ENCODE results near the gene LRRC59. TPM values are rescaled to one million over a fixed set of nuclear protein-coding genes. Genes with fewer than 3 reads are reported as not detected.

LRRC59 gene
- total RNA-seq: 86.5 and 86.7 TPM in 2 replicates

DNA sequence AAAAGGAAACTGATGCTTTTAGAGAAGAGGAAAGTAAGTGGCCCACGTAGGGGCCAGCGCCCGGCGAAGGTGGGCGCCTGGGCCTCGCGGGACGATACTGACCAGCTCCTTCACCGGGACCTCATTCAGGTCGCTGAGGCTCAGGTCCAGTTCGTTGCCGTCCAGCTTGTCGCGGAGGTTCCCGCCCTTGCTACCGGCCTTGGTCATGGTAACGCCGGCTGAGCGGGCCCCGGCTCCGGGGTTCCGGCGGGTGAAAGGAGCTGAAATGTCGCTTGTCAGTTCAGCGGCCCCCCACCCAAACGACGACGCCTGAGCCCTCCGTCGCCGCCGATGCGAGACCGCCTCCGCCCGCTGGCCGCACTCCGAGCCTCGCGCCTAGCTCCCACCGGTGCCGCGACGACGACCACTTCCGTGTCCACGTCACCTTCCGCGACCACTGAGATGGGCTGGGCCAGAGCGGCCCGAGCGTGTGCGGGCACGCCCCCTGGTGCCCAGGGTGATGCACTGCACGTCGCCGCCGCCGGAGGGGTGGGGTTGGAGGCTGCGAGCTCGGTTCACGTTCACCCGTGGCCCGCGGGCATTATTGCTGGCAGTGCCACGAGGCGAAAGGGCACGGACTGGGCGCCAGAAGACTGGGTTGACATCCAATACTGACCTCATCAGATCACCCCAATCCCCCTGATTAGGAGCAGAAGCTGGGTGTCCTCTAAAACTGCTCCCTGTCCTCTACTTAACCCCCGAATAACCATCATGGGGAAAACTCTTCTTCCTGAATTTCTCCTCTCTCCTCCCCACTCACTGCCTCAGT is at the start of gene LRRC59:
LRRC59 (minus strand) TSS at position 413 of the 808 bp plus-strand sequence; CDS start at position 207, 206 bp downstream.

DNA sequence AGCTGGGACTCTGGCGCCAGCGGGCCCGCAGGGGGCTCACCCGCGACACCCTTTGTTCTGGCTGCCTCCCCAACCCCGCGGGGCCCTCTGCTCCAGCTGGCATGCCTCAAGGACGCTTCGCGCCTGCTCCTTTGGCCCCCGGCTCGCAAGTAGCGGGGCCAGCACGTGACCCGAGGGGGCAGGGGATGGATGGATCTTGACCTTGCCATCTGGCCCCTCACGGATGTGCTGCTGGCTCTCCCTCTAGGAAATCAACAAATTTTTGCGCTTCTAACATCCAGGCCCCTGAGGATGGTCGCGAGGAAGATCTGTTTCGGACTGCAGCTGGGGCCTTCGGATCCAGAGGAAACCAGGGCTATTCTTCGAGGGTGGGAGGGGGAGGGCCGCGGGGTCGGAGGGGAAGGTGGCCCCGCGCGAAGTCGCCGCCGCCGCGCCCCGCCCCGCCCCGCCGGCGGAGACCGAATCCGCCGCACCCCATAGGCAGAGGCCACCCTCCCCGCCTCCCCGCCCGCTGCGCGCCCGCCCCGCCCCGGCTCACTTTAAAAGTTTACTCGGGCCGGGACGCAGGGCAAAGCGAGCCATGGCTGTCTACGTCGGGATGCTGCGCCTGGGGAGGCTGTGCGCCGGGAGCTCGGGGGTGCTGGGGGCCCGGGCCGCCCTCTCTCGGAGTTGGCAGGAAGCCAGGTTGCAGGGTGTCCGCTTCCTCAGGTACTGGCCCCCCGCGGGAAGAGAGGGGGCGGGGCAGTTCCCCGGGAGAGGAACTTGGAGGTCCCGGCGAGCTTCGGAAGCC is 28.6 kb upstream of the LRRC59 start, which contains the start of gene ACSF2:
ACSF2 (plus strand) TSS at position 537 of the 790 bp plus-strand sequence; CDS start at position 581, 44 bp downstream.

DNA sequence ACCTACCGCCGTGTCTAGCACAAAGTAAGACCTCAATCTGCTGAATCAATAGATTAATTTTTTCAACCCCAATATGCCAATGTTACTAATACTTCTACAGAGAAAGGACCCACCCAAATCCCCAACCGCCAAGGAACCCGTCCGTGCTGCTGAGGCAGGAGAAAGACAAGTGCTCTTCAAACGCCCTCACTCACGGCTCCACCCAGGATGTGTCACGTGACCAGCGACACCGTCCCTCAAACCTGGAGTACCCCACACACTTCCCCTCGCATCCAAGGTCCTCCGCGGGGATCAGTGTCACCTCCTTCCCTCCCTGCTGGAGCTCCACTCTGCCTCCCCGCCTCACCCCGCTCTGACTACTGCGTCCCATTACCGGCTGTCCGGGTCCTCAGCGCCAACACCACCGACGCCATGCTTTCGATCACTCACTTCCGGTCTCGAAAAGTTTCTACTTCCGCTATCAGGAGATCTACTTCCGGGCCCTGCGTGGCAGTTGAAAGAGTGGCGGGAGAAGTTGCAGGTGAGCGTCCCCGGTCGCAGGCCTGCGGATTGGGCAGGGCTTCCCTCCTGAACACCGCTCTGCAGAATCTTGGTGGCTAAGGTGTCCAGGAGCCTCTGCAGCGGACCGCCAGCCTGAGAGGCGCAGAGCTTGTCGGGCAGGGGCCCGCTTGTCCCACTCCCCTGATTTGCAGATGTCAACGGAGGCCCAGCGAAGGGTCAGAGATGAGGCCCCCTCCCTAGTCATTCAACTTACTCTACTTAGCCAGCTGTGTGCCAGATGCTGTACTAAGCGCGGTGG is 24.4 kb downstream of the LRRC59 start, which contains the start of the genes EME1 and MRPL27:
EME1 (plus strand) TSS at position 472 of the 799 bp plus-strand sequence. CDS start 1,980 bp downstream, outside the sequence.
MRPL27 (minus strand) TSS at position 427 of the 799 bp plus-strand sequence; CDS start at position 413, 14 bp downstream.

DNA sequence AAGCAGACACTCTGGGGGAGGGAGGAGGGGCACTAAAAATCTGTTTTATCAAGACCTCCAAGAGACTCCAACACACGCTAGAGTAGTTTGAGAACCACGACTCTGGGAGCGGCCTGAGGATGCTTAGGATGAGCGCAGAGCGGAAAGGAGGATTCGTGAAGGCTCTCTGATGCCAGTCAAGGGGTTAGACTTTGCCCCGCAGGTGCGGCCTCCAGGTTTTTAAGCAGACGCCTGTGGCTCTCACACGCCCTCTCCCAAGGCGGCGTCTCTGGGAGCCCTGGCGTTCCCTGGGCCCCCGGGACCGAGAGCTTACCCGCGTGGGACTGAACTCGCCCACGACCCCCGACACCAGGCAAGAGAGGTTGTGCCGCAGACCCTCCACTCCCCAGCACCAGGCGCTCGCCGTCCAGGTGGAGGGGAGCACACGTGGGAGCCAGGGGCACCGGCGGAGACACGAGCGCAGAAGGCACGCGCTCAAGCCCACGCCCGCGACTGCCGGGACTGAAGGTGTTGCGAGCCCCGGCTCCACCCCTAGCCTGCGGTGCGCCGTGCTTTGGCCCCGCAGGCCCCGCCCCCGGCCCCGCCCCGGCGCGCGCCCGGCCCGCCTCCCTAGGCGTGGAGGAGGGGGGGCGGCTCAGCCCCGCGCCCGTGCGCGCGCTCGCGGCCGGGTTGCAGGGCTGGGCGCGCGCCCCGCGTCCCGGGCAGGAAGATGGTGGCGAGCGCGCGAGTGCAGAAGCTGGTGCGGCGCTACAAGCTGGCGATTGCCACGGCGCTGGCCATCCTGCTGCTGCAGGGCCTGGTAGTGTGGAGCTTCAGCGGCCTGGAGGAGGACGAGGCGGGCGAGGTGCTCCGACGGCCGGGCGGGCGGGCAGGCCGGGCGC is 51.7 kb downstream of the LRRC59 start, which contains the start of gene XYLT2:
XYLT2 (plus strand) TSS at position 695 of the 881 bp plus-strand sequence; CDS start at position 710, 15 bp downstream.

Other genes starting within 250 kb of the LRRC59 start
- 23.8 and 31.5 TPM in 2 replicates for gene PPP1R9B, start 246.8 kb downstream of the LRRC59 start, total RNA-seq
- gene SGCA, start 231.5 kb downstream of the LRRC59 start, total RNA-seq: not detected in 2 replicates
- gene COL1A1, start 195.9 kb downstream of the LRRC59 start, total RNA-seq: 8.3 and 49.2 TPM in 2 replicates
- 0.17 TPM in 1 of 2 replicates, not detected in the other for gene TMEM92, start 123.1 kb downstream of the LRRC59 start, total RNA-seq
- 16.2 and 17.8 TPM in 2 replicates for gene XYLT2, start 51.4 kb downstream of the LRRC59 start, total RNA-seq
- 50.8 and 57.0 TPM in 2 replicates for gene MRPL27, start 24.3 kb downstream of the LRRC59 start, total RNA-seq
- gene EME1, start 24.3 kb downstream of the LRRC59 start, total RNA-seq: 0.65 and 0.77 TPM in 2 replicates
- gene ACSF2, start 28.7 kb upstream of the LRRC59 start, total RNA-seq: 6.1 and 8.3 TPM in 2 replicates
- not detected in 2 replicates for gene CHAD, start 71.4 kb upstream of the LRRC59 start, total RNA-seq
- gene RSAD1, start 81.3 kb upstream of the LRRC59 start, total RNA-seq: 15.0 and 16.5 TPM in 2 replicates
- 0.11 and 0.77 TPM in 2 replicates for gene MYCBPAP, start 110.9 kb upstream of the LRRC59 start, total RNA-seq
- under 0.01 TPM in 2 replicates for gene EPN3, start 135.2 kb upstream of the LRRC59 start, total RNA-seq
- gene SPATA20, start 149.7 kb upstream of the LRRC59 start, total RNA-seq: 21.6 and 31.0 TPM in 2 replicates
- gene CACNA1G, start 163.2 kb upstream of the LRRC59 start, total RNA-seq: not detected in 2 replicates
- gene ABCC3, start 237.4 kb upstream of the LRRC59 start, total RNA-seq: 0.11 and 0.52 TPM in 2 replicates

Measured in dermis lymphatic vessel endothelial cell (primary cell).